Endometrium (tissue), 2 donors: ENCODE measurements around the gene RERG.

Experiments used
- FAIRE-seq: peaks from 2 replicates; lab custom pipeline; 2012; peaks lifted over from hg19 to GRCh38; lab: Jason Lieb, UNC
- donor health status: control.
- donor health status: control.

Gene RERG

GRCh38 chr12:15218794-15219193 lies 2.4 kb downstream of the RERG start:
- FAIRE-seq: no peak

- no peak for FAIRE-seq
Measured at GRCh38 chr12:15216036-15216889, 5.0 kb downstream of the RERG start.

- no peak for FAIRE-seq
Measured at GRCh38 chr12:15214851-15215601, 6.2 kb downstream of the RERG start.

GRCh38 chr12:15212930-15213329 lies 8.3 kb downstream of the RERG start:
- no peak for FAIRE-seq

- no peak for FAIRE-seq
Measured at GRCh38 chr12:15209782-15210181, 11.4 kb downstream of the RERG start.

- no peak for FAIRE-seq
Measured at GRCh38 chr12:15208871-15209656, 12.2 kb downstream of the RERG start.

- no peak for FAIRE-seq
Measured at GRCh38 chr12:15208140-15208539, 13.1 kb downstream of the RERG start.

GRCh38 chr12:15206831-15207389 lies 14.3 kb downstream of the RERG start:
- no peak for FAIRE-seq

- FAIRE-seq: no peak
Measured at GRCh38 chr12:15206338-15206737, 14.9 kb downstream of the RERG start.

- no peak for FAIRE-seq
Measured at GRCh38 chr12:15205341-15206010, 15.7 kb downstream of the RERG start.

GRCh38 chr12:15201456-15201855 lies 19.8 kb downstream of the RERG start:
- FAIRE-seq: peak; percentile 91

- no peak for FAIRE-seq
Measured at GRCh38 chr12:15201056-15201455, 20.2 kb downstream of the RERG start.

- FAIRE-seq: peak; percentile 37
Measured at GRCh38 chr12:15200641-15201040, 20.6 kb downstream of the RERG start.

GRCh38 chr12:15199930-15200329 lies 21.3 kb downstream of the RERG start:
- no peak for FAIRE-seq

- no peak for FAIRE-seq
Measured at GRCh38 chr12:15196678-15197505, 24.3 kb downstream of the RERG start.

GRCh38 chr12:15196221-15196620 lies 25.0 kb downstream of the RERG start:
- no peak for FAIRE-seq

GRCh38 chr12:15194456-15195368 lies 26.5 kb downstream of the RERG start:
- FAIRE-seq: no peak

- no peak for FAIRE-seq
Measured at GRCh38 chr12:15193946-15194345, 27.3 kb downstream of the RERG start.

GRCh38 chr12:15192720-15193119 lies 28.5 kb downstream of the RERG start:
- no peak for FAIRE-seq

- FAIRE-seq: no peak
Measured at GRCh38 chr12:15188127-15188526, 33.1 kb downstream of the RERG start.
